Lung (tissue), 12 donors: ENCODE results near the gene OR2L8. TPM values are rescaled to one million over a fixed set of nuclear protein-coding genes. Genes with fewer than 3 reads are reported as not detected.

Source experiments
- ATAC-seq: fragments of 200-7000 bp; cut with Tn5 transposase; one replicate; pipeline ENCODE4 v1.9.1; 2020; ENCODE audit warnings: moderate number of reproducible peaks; ENCODE audit not compliant: insufficient read depth, low FRiP score
- DNase-seq, 3 donors: peaks; one replicate each; pipeline ENCODE4 v3.0.0-alpha.2; 2013 to 2017
- H3K27ac ChIP-seq, 2 donors: one replicate each; pipeline ENCODE4 v1.5.1; 2013; ENCODE audit warnings: mild to moderate bottlenecking in 2 of 2, moderate library complexity in 2 of 2, control low read depth in 1 of 2, inconsistent platforms in 1 of 2, low read depth in 1 of 2, low read length in 1 of 2
- H3K27me3 ChIP-seq, 3 donors: one replicate each; pipeline ENCODE4 v1.5.1; 2013; ENCODE audit warnings: low read length in 2 of 3; ENCODE audit not compliant: control insufficient read depth in 3 of 3, insufficient read depth in 3 of 3
- H3K36me3 ChIP-seq, 4 donors: one replicate each; pipeline ENCODE4 v1.5.1; 2013; ENCODE audit warnings: low read length in 4 of 4, mild to moderate bottlenecking in 1 of 4, moderate library complexity in 1 of 4; ENCODE audit not compliant: control insufficient read depth in 4 of 4, insufficient read depth in 4 of 4
- H3K4me1 ChIP-seq, 5 donors: one replicate each; pipeline ENCODE4 v1.5.1; 2013; ENCODE audit warnings: low read length in 5 of 5, mild to moderate bottlenecking in 2 of 5, moderate library complexity in 1 of 5; ENCODE audit not compliant: control insufficient read depth in 5 of 5, insufficient read depth in 5 of 5
- H3K4me3 ChIP-seq: one replicate; pipeline ENCODE4 v1.5.1; 2013; ENCODE audit warnings: mild to moderate bottlenecking, control low read depth, moderate library complexity
- H3K9ac ChIP-seq, 2 donors: one replicate each; pipeline ENCODE4 v1.5.1; 2013; ENCODE audit warnings: low read length in 2 of 2, control low read depth in 1 of 2; ENCODE audit not compliant: insufficient read depth in 1 of 2
- H3K9me3 ChIP-seq, 4 donors: one replicate each; pipeline ENCODE4 v1.5.1; 2013; ENCODE audit warnings: low read length in 3 of 4, mild to moderate bottlenecking in 1 of 4, moderate library complexity in 1 of 4; ENCODE audit not compliant: control insufficient read depth in 4 of 4, insufficient read depth in 3 of 4
- CTCF ChIP-seq: IDR thresholded peaks from 2 replicates; pipeline ENCODE4 v1.5.1; 2012; ENCODE audit warnings: mild to moderate bottlenecking; ENCODE audit errors: control extremely low read depth, extremely low read depth
- WGBS, 2 donors: extraction: QIAGEN DNeasy Blood & Tissue Kit; methylation state at CpG; one replicate each; pipeline ENCODE4 v1.1.7; 2013; 5-methylcytosine and 5-hydroxymethylcytosine counted together
- polyA plus RNA-seq, 2 donors: library from polyadenylated mRNA; stranded (reverse); fragments of 200-250 nt; gene quantifications; one replicate each; pipeline ENCODE4 v1.2.1, GENCODE V29; 2013
- total RNA-seq, 2 donors: library from RNA; depleted of rRNA in 1 of 2; stranded (reverse); fragments of >200 nt in 1 of 2; gene quantifications; one replicate each; pipeline ENCODE4 v1.2.1, GENCODE V29; 2014 to 2021
- donor health status: control.
- donor health status: control.
- donor health status: Bipolar disorder and iron deficiency.
- donor health status: healthy.
- donor health status: DM: yes; HTN: yes; CAD: no.

The OR2L8 gene
- total and polyA plus RNA-seq, 4 donors, result not detected

DNA sequence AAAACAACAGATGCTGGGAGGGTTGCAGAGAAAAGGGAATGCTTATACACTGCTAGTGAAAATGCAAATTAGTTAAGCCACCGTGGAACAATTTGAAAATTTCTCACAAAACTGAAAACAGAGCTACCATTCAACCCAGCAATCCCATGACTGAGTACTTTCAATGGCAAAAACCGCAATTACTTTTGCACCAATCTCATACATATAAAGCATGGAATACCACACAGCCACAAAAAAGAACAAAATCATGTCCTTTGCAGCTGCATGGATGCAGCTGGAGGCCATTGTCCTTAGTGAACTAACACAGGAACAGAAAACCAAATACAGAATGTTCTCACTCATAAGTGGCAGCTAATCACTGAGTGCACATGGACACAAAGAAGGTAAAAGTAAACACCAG is 34.9 kb upstream of the OR2L8 start:
- Histone ChIP-seq H3K9me3 (peaks cover 0 to 6% (median 2%) of the 10 kb centered on the region in 4 donors), H3K27ac (no peak overlapping the region), H3K9ac (no peak overlapping the region), H3K4me1 (no peaks in the 10 kb centered on the region), H3K27me3 (no peaks in the 10 kb centered on the region), H3K36me3 (no peaks in the 10 kb centered on the region), H3K4me3 (no peak overlapping the region)
- DNase-seq (no peak), ATAC-seq (no peak)
- no peak for TF ChIP-seq CTCF
- WGBS, 2 donors, result 79% methylated on average over 2 of the region's 2 CpGs

DNA sequence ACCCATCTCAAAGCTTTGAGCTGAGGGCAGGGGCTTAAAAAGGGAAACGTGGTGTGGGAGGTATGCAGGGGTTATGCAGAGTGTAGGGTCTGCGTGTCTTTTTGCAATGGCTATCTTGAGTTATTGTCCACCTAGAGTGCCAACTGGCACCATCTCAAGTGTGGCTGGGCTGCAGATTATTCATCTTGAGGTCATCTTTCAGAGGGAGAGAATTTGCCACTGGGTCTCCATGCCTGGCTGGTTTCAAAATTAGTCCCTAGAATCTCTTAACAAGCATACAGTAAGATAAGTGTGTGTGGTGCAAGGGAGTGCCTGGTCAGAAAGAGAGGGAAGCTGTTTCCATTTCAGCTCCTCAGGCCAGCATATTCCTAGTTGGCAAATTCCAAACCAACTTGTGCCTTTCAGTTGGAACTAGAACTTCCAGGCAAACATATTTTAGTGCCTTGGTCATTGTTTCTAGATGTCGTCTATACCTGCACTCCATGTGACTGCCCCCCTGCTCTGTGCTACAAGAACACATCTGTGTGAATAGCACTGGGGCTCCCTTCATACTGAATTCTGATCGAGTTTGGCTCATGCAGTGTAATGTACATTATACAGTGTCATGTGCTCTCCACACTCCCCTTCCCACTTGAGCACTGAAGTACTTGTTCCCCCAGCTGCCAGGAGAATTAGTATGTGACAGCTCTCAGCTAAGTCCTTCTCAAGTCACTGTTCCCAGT is 33.6 kb upstream of the OR2L8 start:
- H3K4me3 ChIP-seq, result no peak overlapping the region
- no peaks in the 10 kb centered on the region for H3K36me3 ChIP-seq
- WGBS, 2 donors, result 50 to 68% methylated on average over 4 of the region's 4 CpGs
- H3K27ac ChIP-seq, result no peak overlapping the region
- peaks cover 0 to 6% (median 2%) of the 10 kb centered on the region in 4 donors for H3K9me3 ChIP-seq
- H3K9ac ChIP-seq, result no peak overlapping the region
- DNase-seq (no peak), ATAC-seq (no peak)
- H3K4me1 ChIP-seq, result no peaks in the 10 kb centered on the region
- TF ChIP-seq CTCF, result no peak
- no peaks in the 10 kb centered on the region for H3K27me3 ChIP-seq

DNA sequence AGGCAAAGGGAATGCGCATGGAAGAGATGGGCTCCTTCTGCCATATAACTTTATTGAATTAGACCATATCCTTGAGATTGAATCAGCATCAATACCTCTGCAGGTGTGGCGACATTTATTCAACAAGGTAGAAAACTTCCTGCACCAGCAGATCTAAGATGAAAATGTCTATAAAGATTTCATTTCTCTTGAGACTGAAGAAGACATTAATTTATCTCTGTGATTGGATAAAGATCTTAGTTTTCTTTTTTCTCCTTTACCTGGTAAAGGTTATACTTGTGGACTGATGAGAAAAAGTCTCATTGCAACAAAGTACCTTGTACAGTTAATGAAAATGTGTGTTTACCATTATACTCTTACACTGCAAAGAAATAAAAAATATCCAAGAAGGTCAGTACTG is 28.7 kb upstream of the OR2L8 start, which contains the start of gene OR2T8:
TSS of gene OR2T8 (plus strand) at position 301 of the 400 bp plus-strand sequence. CDS start 766 bp downstream, outside the sequence.
- no peak for DNase-seq
- Histone ChIP-seq H3K4me1 (no peaks in the 10 kb centered on the region), H3K9me3 (no peaks in the 10 kb centered on the region), H3K4me3 (no peak within 1 kb of the TSS), H3K9ac (no peak within 1 kb of the TSS), H3K27me3 (no peaks in the 10 kb centered on the region), H3K27ac (no peak within 1 kb of the TSS), H3K36me3 (no peaks in the 10 kb centered on the region)
- ATAC-seq, result no peak
- WGBS, 2 donors, result 67 to 99% methylated on average over 2 of the region's 2 CpGs
- TF ChIP-seq CTCF, result no peak
